H9 (cell line): ENCODE results near the gene LPP. TPM values are rescaled to one million over a fixed set of nuclear protein-coding genes. Genes with fewer than 3 reads are reported as not detected.

Source experiments
- DNase-seq: peaks from one replicate; pipeline ENCODE4 v3.0.0-alpha.2; 2017
- H2AFZ ChIP-seq: one replicate; pipeline ENCODE4 v1.6.1; 2013; ENCODE audit warnings: mild to moderate bottlenecking, low read length, control low read depth, moderate library complexity
- H2AK5ac ChIP-seq: 2 replicates; pipeline ENCODE4 v1.6.1; 2013; ENCODE audit warnings: low read length, control low read depth, mixed read lengths; ENCODE audit not compliant: insufficient read length
- H2BK120ac ChIP-seq: one replicate; pipeline ENCODE4 v1.6.1; 2013; ENCODE audit warnings: low read depth, mild to moderate bottlenecking, low read length, control low read depth, inconsistent platforms; ENCODE audit not compliant: poor library complexity, severe bottlenecking
- H2BK12ac ChIP-seq: 2 replicates; pipeline ENCODE4 v1.6.1; 2013; ENCODE audit warnings: low read length, control low read depth, mixed read lengths, low read depth; ENCODE audit not compliant: insufficient read length
- H2BK15ac ChIP-seq: 2 replicates; pipeline ENCODE4 v1.6.1; 2013; ENCODE audit warnings: low read depth, low read length, control low read depth
- H2BK20ac ChIP-seq: one replicate; pipeline ENCODE4 v1.6.1; 2013; ENCODE audit warnings: low read depth, mild to moderate bottlenecking, low read length, control low read depth, inconsistent platforms; ENCODE audit not compliant: poor library complexity, severe bottlenecking
- H2BK5ac ChIP-seq: 2 replicates; pipeline ENCODE4 v1.6.1; 2013; ENCODE audit warnings: low read length, control low read depth, mixed read lengths; ENCODE audit not compliant: insufficient read length
- H3K14ac ChIP-seq: 2 replicates; pipeline ENCODE4 v1.6.1; 2013; ENCODE audit warnings: low read length, control low read depth; ENCODE audit not compliant: insufficient read depth
- H3K18ac ChIP-seq: 2 replicates; pipeline ENCODE4 v1.6.1; 2013; ENCODE audit warnings: low read depth, mild to moderate bottlenecking, mixed read lengths, low read length, control low read depth; ENCODE audit not compliant: insufficient read length
- H3K23ac ChIP-seq: 2 replicates; pipeline ENCODE4 v1.6.1; 2013; ENCODE audit warnings: low read length, control low read depth, mixed read lengths, low read depth; ENCODE audit not compliant: insufficient read length
- H3K23me2 ChIP-seq: 2 replicates; pipeline ENCODE4 v1.6.1; 2013; ENCODE audit warnings: low read depth, mild to moderate bottlenecking, mixed read lengths, low read length, control low read depth; ENCODE audit not compliant: insufficient read length, poor library complexity, severe bottlenecking
- H3K27ac ChIP-seq: 2 replicates; pipeline ENCODE4 v1.5.1; 2013; ENCODE audit warnings: low read length, control low read depth, mixed read lengths, low read depth; ENCODE audit not compliant: insufficient read length
- H3K27me3 ChIP-seq: 2 replicates; pipeline ENCODE4 v1.6.1; 2013; ENCODE audit warnings: low read length, control low read depth, inconsistent platforms; ENCODE audit not compliant: insufficient read depth
- H3K4ac ChIP-seq: 2 replicates; pipeline ENCODE4 v1.6.1; 2013; ENCODE audit warnings: low read depth, mild to moderate bottlenecking, control low read depth, inconsistent platforms, low read length, moderate library complexity
- H3K4me1 ChIP-seq: 2 replicates; pipeline ENCODE4 v1.6.1; 2013; ENCODE audit warnings: low read length, control low read depth, inconsistent platforms; ENCODE audit not compliant: insufficient read depth
- H3K4me2 ChIP-seq: 2 replicates; pipeline ENCODE4 v1.6.1; 2013; ENCODE audit warnings: low read length, control low read depth, mixed read lengths; ENCODE audit not compliant: insufficient read length, insufficient read depth
- H3K56ac ChIP-seq: 2 replicates; pipeline ENCODE4 v1.6.1; 2013; ENCODE audit warnings: low read depth, mild to moderate bottlenecking, mixed read lengths, low read length, control low read depth; ENCODE audit not compliant: insufficient read length
- H3K79me1 ChIP-seq: 2 replicates; pipeline ENCODE4 v1.6.1; 2013; ENCODE audit warnings: low read depth, mild to moderate bottlenecking, moderate library complexity, low read length, control low read depth, inconsistent platforms; ENCODE audit not compliant: insufficient read depth, poor library complexity, severe bottlenecking
- H3K79me2 ChIP-seq: 2 replicates; pipeline ENCODE4 v1.6.1; 2013; ENCODE audit warnings: low read length, control low read depth, inconsistent platforms; ENCODE audit not compliant: insufficient read depth
- H3K9ac ChIP-seq: 2 replicates; pipeline ENCODE4 v1.6.1; 2013; ENCODE audit warnings: low read length, control low read depth, mixed read lengths; ENCODE audit not compliant: insufficient read length; ENCODE audit errors: extremely low read depth
- H3K9me3 ChIP-seq: one replicate; pipeline ENCODE4 v1.6.1; 2013; ENCODE audit warnings: low read depth, low read length, inconsistent platforms; ENCODE audit not compliant: control insufficient read depth
- H3T11ph ChIP-seq: one replicate; pipeline ENCODE4 v1.6.1; 2013; ENCODE audit warnings: mild to moderate bottlenecking, low read length, control low read depth, inconsistent platforms
- H4K20me1 ChIP-seq: one replicate; pipeline ENCODE4 v1.6.1; 2013; ENCODE audit not compliant: control insufficient read depth, insufficient read length, insufficient read depth
- H4K5ac ChIP-seq: 2 replicates; pipeline ENCODE4 v1.6.1; 2013; ENCODE audit warnings: low read depth, mild to moderate bottlenecking, mixed read lengths, low read length, control low read depth; ENCODE audit not compliant: insufficient read length
- H4K8ac ChIP-seq: replicated peaks from 2 replicates; pipeline ENCODE4 v1.6.1; 2013; ENCODE audit warnings: low read length, control low read depth, mixed read lengths, low read depth; ENCODE audit not compliant: insufficient read length
- H4K91ac ChIP-seq: 2 replicates; pipeline ENCODE4 v1.6.1; 2013; ENCODE audit warnings: low read depth, mild to moderate bottlenecking, moderate library complexity, mixed read lengths, low read length, control low read depth; ENCODE audit not compliant: insufficient read length
- H3K27ac Mint-ChIP-seq, 3 experiments: 2 replicates in 2 of 3; 3 replicates in 1 of 3; pipeline ENCODE4 v1.8.0; 2020 to 2021; ENCODE audit warnings: mixed read lengths in 3 of 3, mild to moderate bottlenecking in 1 of 3, moderate library complexity in 1 of 3
- H3K27me3 Mint-ChIP-seq: 2 replicates; pipeline ENCODE4 v1.8.0; 2021; ENCODE audit warnings: low read depth, mild to moderate bottlenecking, moderate library complexity, mixed read lengths
- H3K36me3 Mint-ChIP-seq, 3 experiments: 2 replicates in 2 of 3; 3 replicates in 1 of 3; pipeline ENCODE4 v1.8.0; 2020 to 2021; ENCODE audit warnings: low read depth in 3 of 3, mixed read lengths in 3 of 3; ENCODE audit not compliant: insufficient read depth in 1 of 3
- H3K4me1 Mint-ChIP-seq, 2 experiments: 2 replicates each; pipeline ENCODE4 v1.8.0; 2020; ENCODE audit warnings: mixed read lengths in 2 of 2
- H3K4me3 Mint-ChIP-seq, 2 experiments: 2 replicates in 1 of 2; 3 replicates in 1 of 2; pipeline ENCODE4 v1.8.0; 2020 to 2021; ENCODE audit warnings: mild to moderate bottlenecking in 2 of 2, mixed read lengths in 2 of 2, moderate library complexity in 1 of 2
- H3K9me3 Mint-ChIP-seq, 2 experiments: 2 replicates in 1 of 2; 3 replicates in 1 of 2; pipeline ENCODE4 v1.8.0; 2020; ENCODE audit warnings: mild to moderate bottlenecking in 2 of 2, mixed read lengths in 2 of 2, moderate library complexity in 1 of 2
- WGBS: extraction: QIAGEN DNeasy Blood & Tissue Kit; methylation state at CpG from one replicate; pipeline ENCODE4 v1.1.7; 2013; ENCODE audit warnings: missing lambda C conversion rate, low lambda C conversion rate, mixed read lengths; ENCODE audit not compliant: insufficient read length; ENCODE audit errors: extremely low coverage; 5-methylcytosine and 5-hydroxymethylcytosine counted together
- total RNA-seq: library from RNA; stranded (reverse); gene quantifications from 2 replicates; pipeline ENCODE4 v1.2.1, GENCODE V29; 2021
- TF ChIP-seq, protein P1 (sequence below): fragments of 200-600 bp; sonication (generic); conservative IDR thresholded peaks from 3 replicates; pipeline ENCODE4 v1.8.0; 2021; ENCODE audit warnings: antibody characterized with exemption, mild to moderate bottlenecking

LPP gene
- total RNA-seq, 1 experiment from 2014 or later: 64.6 TPM

DNA sequence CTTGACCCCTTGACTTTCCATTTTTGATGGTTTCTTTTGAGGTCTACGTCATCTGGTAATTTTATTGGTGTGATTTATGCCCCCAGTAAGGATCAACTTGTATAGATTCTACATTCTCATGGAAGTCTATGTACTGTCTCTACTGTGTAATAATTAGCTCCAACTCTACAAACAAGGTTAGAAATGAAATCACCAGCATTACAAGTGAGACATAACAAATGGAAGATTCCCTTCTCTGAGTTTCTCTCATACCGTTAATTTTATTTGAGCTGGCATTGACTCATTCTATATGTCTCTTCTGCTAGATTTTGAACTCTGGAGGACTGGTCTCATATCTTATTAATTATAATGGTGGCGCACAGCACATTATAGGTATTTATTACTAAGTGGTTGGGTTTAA lies 138.9 kb downstream of the LPP start:
- no peaks in the 10 kb centered on the region for H4K20me1 ChIP-seq
- no peaks in the 10 kb centered on the region; the same call in 1 of the 2 replicates for H3K4me1 ChIP-seq
- no peaks in the 10 kb centered on the region for H3K9me3 ChIP-seq
- H3T11ph ChIP-seq: no peak overlapping the region
- H3K23me2 ChIP-seq: no peaks in the 10 kb centered on the region
- H3K14ac ChIP-seq: no peak overlapping the region
- Mint-ChIP-seq H3K27ac (no peak overlapping the region), H3K4me1 (peaks cover 17 to 20% of the 10 kb centered on the region in 2 experiments; a peak in 3 of 4 replicates), H3K4me3 (no peak overlapping the region), H3K36me3 (peaks cover 0 to 4% (median 0%) of the 10 kb centered on the region in 3 experiments; a peak in 3 of 7 replicates), H3K27me3 (no peaks in the 10 kb centered on the region), H3K9me3 (no peaks in the 10 kb centered on the region)
- no peak overlapping the region for H3K18ac ChIP-seq
- H3K56ac ChIP-seq: no peak overlapping the region
- no peak overlapping the region for H2BK20ac ChIP-seq
- no peak overlapping the region for H2AK5ac ChIP-seq
- H2BK15ac ChIP-seq: no peak overlapping the region
- H3K23ac ChIP-seq: no peak overlapping the region
- no peaks in the 10 kb centered on the region for H3K27me3 ChIP-seq
- H2BK120ac ChIP-seq: no peak overlapping the region
- no peak overlapping the region for H2BK5ac ChIP-seq
- no peaks in the 10 kb centered on the region for H3K79me2 ChIP-seq
- TF ChIP-seq, protein P1, sequence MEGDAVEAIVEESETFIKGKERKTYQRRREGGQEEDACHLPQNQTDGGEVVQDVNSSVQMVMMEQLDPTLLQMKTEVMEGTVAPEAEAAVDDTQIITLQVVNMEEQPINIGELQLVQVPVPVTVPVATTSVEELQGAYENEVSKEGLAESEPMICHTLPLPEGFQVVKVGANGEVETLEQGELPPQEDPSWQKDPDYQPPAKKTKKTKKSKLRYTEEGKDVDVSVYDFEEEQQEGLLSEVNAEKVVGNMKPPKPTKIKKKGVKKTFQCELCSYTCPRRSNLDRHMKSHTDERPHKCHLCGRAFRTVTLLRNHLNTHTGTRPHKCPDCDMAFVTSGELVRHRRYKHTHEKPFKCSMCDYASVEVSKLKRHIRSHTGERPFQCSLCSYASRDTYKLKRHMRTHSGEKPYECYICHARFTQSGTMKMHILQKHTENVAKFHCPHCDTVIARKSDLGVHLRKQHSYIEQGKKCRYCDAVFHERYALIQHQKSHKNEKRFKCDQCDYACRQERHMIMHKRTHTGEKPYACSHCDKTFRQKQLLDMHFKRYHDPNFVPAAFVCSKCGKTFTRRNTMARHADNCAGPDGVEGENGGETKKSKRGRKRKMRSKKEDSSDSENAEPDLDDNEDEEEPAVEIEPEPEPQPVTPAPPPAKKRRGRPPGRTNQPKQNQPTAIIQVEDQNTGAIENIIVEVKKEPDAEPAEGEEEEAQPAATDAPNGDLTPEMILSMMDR: no peak
- H3K4me2 ChIP-seq: no peak overlapping the region
- no peak overlapping the region for H3K4ac ChIP-seq
- no peak overlapping the region for H4K8ac ChIP-seq
- no CpG with 5 or more reads among the region's 3 CpGs for WGBS
- no peak overlapping the region for H4K91ac ChIP-seq
- H2BK12ac ChIP-seq: no peak overlapping the region
- no peak for DNase-seq
- no peaks in the 10 kb centered on the region for H3K79me1 ChIP-seq
- no peak overlapping the region for H3K9ac ChIP-seq
- no peak overlapping the region for H3K27ac ChIP-seq
- H2AFZ ChIP-seq: no peak overlapping the region
- H4K5ac ChIP-seq: no peak overlapping the region
